Smooth muscle cell (in vitro differentiated cells): ENCODE measurements around the gene TNNT3. TPM values are rescaled to one million over a fixed set of nuclear protein-coding genes. Genes with fewer than 3 reads are reported as not detected.

Experiments used
- DNase-seq: peaks from one replicate; lab custom pipeline; 2025; ENCODE audit not compliant: unreplicated experiment; lab: John Stamatoyannopoulos, UW
- H2AFZ ChIP-seq: fragments of 200-600 bp; sonication (generic); 2 replicates; pipeline ENCODE4 v1.6.0; 2016; ENCODE audit warnings: antibody characterized with exemption, low read depth, mild to moderate bottlenecking
- H3F3A ChIP-seq: fragments of 200-600 bp; sonication (generic); 2 replicates; pipeline ENCODE4 v1.6.0; 2017; ENCODE audit warnings: antibody characterized with exemption, low read depth
- H3K27ac ChIP-seq: fragments of 200-600 bp; sonication (generic); 2 replicates; pipeline ENCODE4 v1.5.1; 2016; ENCODE audit warnings: low read depth, mild to moderate bottlenecking
- H3K27me3 ChIP-seq: fragments of 200-600 bp; sonication (generic); 2 replicates; pipeline ENCODE4 v1.6.1; 2016; ENCODE audit warnings: low read depth, mild to moderate bottlenecking
- H3K36me3 ChIP-seq: fragments of 200-600 bp; sonication (generic); 2 replicates; pipeline ENCODE4 v1.5.1; 2016; ENCODE audit warnings: low read depth
- H3K4me1 ChIP-seq: fragments of 200-600 bp; sonication (generic); 2 replicates; pipeline ENCODE4 v1.5.1; 2016; ENCODE audit warnings: low read depth
- H3K4me2 ChIP-seq: fragments of 200-600 bp; sonication (generic); 2 replicates; pipeline ENCODE4 v1.6.0; 2016; ENCODE audit warnings: mild to moderate bottlenecking
- H3K4me3 ChIP-seq: fragments of 200-600 bp; sonication (generic); 2 replicates; pipeline ENCODE4 v1.5.1; 2016; ENCODE audit warnings: mild to moderate bottlenecking
- H3K79me2 ChIP-seq: fragments of 200-600 bp; sonication (generic); 2 replicates; pipeline ENCODE4 v1.6.0; 2016; ENCODE audit warnings: low read depth, mild to moderate bottlenecking
- H3K9ac ChIP-seq: fragments of 200-600 bp; sonication (generic); 2 replicates; pipeline ENCODE4 v1.6.0; 2016; ENCODE audit warnings: low read depth
- H3K9me3 ChIP-seq: fragments of 200-600 bp; sonication (generic); replicated peaks from 2 replicates; pipeline ENCODE4 v1.5.1; 2016; ENCODE audit warnings: low read depth
- H4K20me1 ChIP-seq: fragments of 200-600 bp; sonication (generic); 2 replicates; pipeline ENCODE4 v1.6.0; 2016; ENCODE audit warnings: low read depth
- CTCF ChIP-seq: fragments of 200-600 bp; sonication (generic); IDR thresholded peaks from 2 replicates; pipeline ENCODE4 v1.5.1; 2017; ENCODE audit warnings: borderline replicate concordance, mild to moderate bottlenecking, antibody characterized with exemption; ENCODE audit not compliant: insufficient read depth, poor library complexity, severe bottlenecking
- WGBS: methylation state at CpG from one replicate; pipeline ENCODE4 v1.1.7; 2016; ENCODE audit warnings: low lambda C conversion rate; 5-methylcytosine and 5-hydroxymethylcytosine counted together
- polyA plus RNA-seq: library from polyadenylated mRNA; unstranded; fragments of >200 nt; fragmentation: Nextera tagmentation; extraction: Ambion mirVana; gene quantifications from 2 replicates; pipeline ENCODE4 v1.2.1, GENCODE V29; 2016
- total RNA-seq: library from RNA; depleted of rRNA; stranded (reverse); fragments of >200 nt; gene quantifications from 2 replicates; pipeline ENCODE4 v1.2.3, GENCODE V29; 2014

The TNNT3 gene
- total and polyA plus RNA-seq, 2 experiments from 2014 or later = 0.97 to 1.9 TPM

- no peaks in the 10 kb centered on the region for H3K27me3 ChIP-seq
- H3K27ac ChIP-seq = no peak overlapping the region
Observed at GRCh38 chr11:1936072-1936780, 16.7 kb downstream of the TNNT3 start.

GRCh38 chr11:1936781-1937615, 17.5 kb downstream of the TNNT3 start:
- 87% methylated on average over 30 of the region's 34 CpGs for WGBS
- H2AFZ ChIP-seq = no peak overlapping the region
- H3K4me1 ChIP-seq = no peaks in the 10 kb centered on the region
- H3F3A ChIP-seq = no peaks in the 10 kb centered on the region
- no peaks in the 10 kb centered on the region for H3K36me3 ChIP-seq
- no peak overlapping the region for H3K9ac ChIP-seq
- H3K4me3 ChIP-seq = no peak overlapping the region
- no peaks in the 10 kb centered on the region for H4K20me1 ChIP-seq
- no peaks in the 10 kb centered on the region for H3K79me2 ChIP-seq
- no peak overlapping the region for H3K4me2 ChIP-seq
- H3K27me3 ChIP-seq = no peaks in the 10 kb centered on the region
- TF ChIP-seq CTCF = no peak
- no peak overlapping the region for H3K27ac ChIP-seq
- no peaks in the 10 kb centered on the region for H3K9me3 ChIP-seq
- no peak for DNase-seq

More at GRCh38 chr11:1936072-1936780, 16.7 kb downstream of the TNNT3 start:
- no peak overlapping the region for H2AFZ ChIP-seq
- no peak for TF ChIP-seq CTCF
- H3K79me2 ChIP-seq = no peaks in the 10 kb centered on the region
- no peaks in the 10 kb centered on the region for H3K4me1 ChIP-seq
- 95% methylated on average over 33 of the region's 34 CpGs for WGBS
- no peaks in the 10 kb centered on the region for H4K20me1 ChIP-seq
- H3K4me2 ChIP-seq = no peak overlapping the region
- H3F3A ChIP-seq = no peaks in the 10 kb centered on the region
- no peak overlapping the region for H3K4me3 ChIP-seq
- H3K9ac ChIP-seq = no peak overlapping the region
- no peaks in the 10 kb centered on the region for H3K36me3 ChIP-seq
- DNase-seq = no peak
- no peaks in the 10 kb centered on the region for H3K9me3 ChIP-seq

DNA sequence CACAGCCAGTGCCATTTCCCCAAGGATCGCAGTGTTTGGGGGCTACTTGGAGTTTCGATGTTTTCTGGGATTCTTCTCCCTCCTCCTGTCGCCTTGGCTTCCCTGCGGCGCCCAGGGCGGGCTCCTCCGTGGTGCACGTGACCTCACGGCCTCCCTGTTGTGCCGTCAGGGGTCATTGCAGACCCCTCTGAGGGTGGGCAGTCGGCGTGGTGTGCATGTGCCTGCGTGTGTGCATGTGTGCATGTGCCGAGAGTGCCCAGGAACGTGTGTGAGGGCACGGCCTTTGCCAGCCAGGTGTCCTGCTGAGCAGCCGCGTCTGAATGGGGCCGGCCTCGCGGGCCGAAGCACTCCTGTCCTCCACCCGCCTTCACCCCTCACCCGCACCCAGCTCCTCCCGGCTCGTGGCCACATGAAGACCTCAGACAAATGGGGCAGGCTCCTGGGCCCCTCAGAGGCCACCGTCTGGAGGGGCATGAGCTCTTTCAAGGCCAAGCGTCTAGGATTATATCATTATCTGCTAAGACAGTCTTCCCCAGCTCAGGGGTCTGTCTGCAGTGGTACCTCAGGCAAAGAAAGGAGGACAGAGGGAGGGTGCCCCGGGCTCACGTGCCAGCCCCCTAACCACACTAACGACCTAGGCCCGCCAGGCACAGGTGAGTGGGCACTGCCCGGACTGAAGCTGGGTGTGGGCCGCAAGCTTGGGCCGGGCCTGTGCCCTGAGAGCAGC, 18.3 kb downstream of the TNNT3 start:
- Histone ChIP-seq H3F3A (no peaks in the 10 kb centered on the region), H3K79me2 (no peaks in the 10 kb centered on the region), H3K4me3 (no peak overlapping the region), H3K27me3 (no peaks in the 10 kb centered on the region), H3K4me2 (no peak overlapping the region), H3K4me1 (no peaks in the 10 kb centered on the region), H2AFZ (no peak overlapping the region), H3K9me3 (no peaks in the 10 kb centered on the region), H3K9ac (no peak overlapping the region), H3K36me3 (no peaks in the 10 kb centered on the region), H4K20me1 (no peaks in the 10 kb centered on the region), H3K27ac (no peak overlapping the region)
- no peak for TF ChIP-seq CTCF
- DNase-seq = no peak
- WGBS = 84% methylated on average over 30 of the region's 35 CpGs
